GM12864 (cell line): Measurements from ENCODE around the gene FLG.
"Not testable (repeated sequence)": the region's sequence is repeated elsewhere in the genome, so short reads cannot be mapped to it uniquely, and the experiment has no call there.

Experiments used
- DNase-seq: peaks from one replicate; pipeline ENCODE4 v3.0.0-alpha.2; 2011; ENCODE audit warnings: low read depth
- H3K4me3 ChIP-seq: 2 replicates; pipeline ENCODE4 v1.5.1; 2011; ENCODE audit warnings: mild to moderate bottlenecking, low read depth, low read length, control low read depth
- CTCF ChIP-seq: IDR thresholded peaks from 2 replicates; pipeline ENCODE4 v1.5.1; 2011; ENCODE audit warnings: low read depth, mild to moderate bottlenecking, moderate library complexity, low read length, control low read depth, inconsistent platforms; ENCODE audit errors: missing control alignments

Gene FLG

GRCh38 chr1:152313319-152313801 lies 11.7 kb downstream of the FLG start:
- TF ChIP-seq CTCF = no peak
- no peak overlapping the region for H3K4me3 ChIP-seq
- no peak for DNase-seq

GRCh38 chr1:152312169-152312568 lies 12.9 kb downstream of the FLG start:
- not testable (repeated sequence) for DNase-seq, H3K4me3 ChIP-seq

GRCh38 chr1:152309955-152310354 lies 15.1 kb downstream of the FLG start:
- no peak overlapping the region for H3K4me3 ChIP-seq
- TF ChIP-seq CTCF = no peak
- no peak for DNase-seq

- not testable (repeated sequence) for H3K4me3 ChIP-seq, DNase-seq
These were observed 15.6 kb downstream of the FLG start for GRCh38 chr1:152309320-152309901.

- not testable (repeated sequence) for DNase-seq
These were observed 16.3 kb downstream of the FLG start for GRCh38 chr1:152308758-152309157.

GRCh38 chr1:152307970-152308369 lies 17.1 kb downstream of the FLG start:
- not testable (repeated sequence) for DNase-seq, H3K4me3 ChIP-seq

More at GRCh38 chr1:152308758-152309157, 16.3 kb downstream of the FLG start:
- H3K4me3 ChIP-seq = not testable (repeated sequence)

GRCh38 chr1:152306123-152306522 lies 18.9 kb downstream of the FLG start:
- not testable (repeated sequence) for H3K4me3 ChIP-seq, DNase-seq

- not testable (repeated sequence) for DNase-seq, H3K4me3 ChIP-seq
These were observed 20.3 kb downstream of the FLG start for GRCh38 chr1:152304773-152305172.

GRCh38 chr1:152303139-152303872 lies 21.7 kb downstream of the FLG start:
- not testable (repeated sequence) for DNase-seq, H3K4me3 ChIP-seq

GRCh38 chr1:152256394-152256793 lies 68.6 kb downstream of the FLG start:
- not testable (repeated sequence) for H3K4me3 ChIP-seq, DNase-seq
